CMK (cell line): ENCODE measurements around the gene SLITRK2.

Source experiments
- DNase-seq: peaks from one replicate; pipeline ENCODE4 v3.0.0-alpha.2; 2010; ENCODE audit warnings: low read depth

SLITRK2 gene

GRCh38 chrX:145817331-145818185 lies at the start of gene SLITRK2:
SLITRK2 (plus strand) TSS chrX:145817829; CDS start chrX:145822426, 4,597 bp downstream.
- DNase-seq = no peak

- no peak for DNase-seq
Observed at GRCh38 chrX:145773006-145773405, 44.6 kb upstream of the SLITRK2 start.

GRCh38 chrX:145792281-145792680 lies 25.3 kb upstream of the SLITRK2 start:
- DNase-seq = no peak

- no peak for DNase-seq
Observed at GRCh38 chrX:145803508-145803907, 14.1 kb upstream of the SLITRK2 start.

GRCh38 chrX:145813081-145813480 lies 4.5 kb upstream of the SLITRK2 start:
- DNase-seq = no peak

GRCh38 chrX:145816601-145817315 lies 871 bp upstream of the SLITRK2 start:
- DNase-seq = no peak

- DNase-seq = no peak
Observed at GRCh38 chrX:145818186-145819113, 821 bp downstream of the SLITRK2 start.

- DNase-seq = no peak
Observed at GRCh38 chrX:145820825-145821224, 3.2 kb downstream of the SLITRK2 start.

- no peak for DNase-seq
Observed at GRCh38 chrX:145821291-145821897, 3.8 kb downstream of the SLITRK2 start.

GRCh38 chrX:145821898-145822571 lies 4.4 kb downstream of the SLITRK2 start:
- DNase-seq = no peak

GRCh38 chrX:145823132-145823531 lies 5.5 kb downstream of the SLITRK2 start:
- DNase-seq = no peak

- DNase-seq = no peak
Observed at GRCh38 chrX:145825896-145826295, 8.3 kb downstream of the SLITRK2 start.

GRCh38 chrX:145826466-145826865 lies 8.8 kb downstream of the SLITRK2 start:
- DNase-seq = no peak

- no peak for DNase-seq
Observed at GRCh38 chrX:145832796-145833195, 15.2 kb downstream of the SLITRK2 start.

- DNase-seq = no peak
Observed at GRCh38 chrX:145840531-145840930, 22.9 kb downstream of the SLITRK2 start.

GRCh38 chrX:145843146-145843904 lies 25.7 kb downstream of the SLITRK2 start:
- no peak for DNase-seq

GRCh38 chrX:145844886-145845285 lies 27.3 kb downstream of the SLITRK2 start:
- DNase-seq = no peak

GRCh38 chrX:145848448-145848847 lies 30.8 kb downstream of the SLITRK2 start:
- DNase-seq = no peak

- no peak for DNase-seq
Observed at GRCh38 chrX:145848857-145849256, 31.2 kb downstream of the SLITRK2 start.

GRCh38 chrX:145853181-145853580 lies 35.6 kb downstream of the SLITRK2 start:
- no peak for DNase-seq
